Panc1 (cell line): ENCODE measurements around the gene MED12. TPM values are rescaled to one million over a fixed set of nuclear protein-coding genes. Genes with fewer than 3 reads are reported as not detected.
A peak's percentile ranks its signal among the peaks of the same experiment; 100 is the strongest.

Experiments
- ATAC-seq: fragments of 200-7000 bp; cut with Tn5 transposase; 2 replicates; pipeline ENCODE4 v1.9.1; 2020; ENCODE audit warnings: mild to moderate bottlenecking, moderate library complexity
- BruUV-seq: library from RNA; stranded (reverse); fragments of 400-500 nt; replicated peaks from 2 replicates; lab custom pipeline; 2021; lab: Mats Ljungman, UMichigan
- CTCF ChIA-PET: fragments of 300-600 bp; sonication (Branson Sonifier 250); formaldehyde crosslinking; loops from one replicate; lab custom pipeline; 2022; ENCODE audit warnings: antibody characterized with exemption; lab: Charles Lee
- POLR2A ChIA-PET: fragments of 300-600 bp; sonication (Branson Sonifier 250); formaldehyde crosslinking; loops from one replicate; lab custom pipeline; 2022; ENCODE audit warnings: antibody characterized with exemption; lab: Charles Lee
- DNase-seq: peaks from one replicate; pipeline ENCODE4 v3.0.0-alpha.2; 2010; ENCODE audit warnings: low read depth, low spot score
- H3K27ac ChIP-seq: 2 replicates; pipeline ENCODE4 v1.5.1; 2011; ENCODE audit warnings: mild to moderate bottlenecking, low read length, inconsistent platforms
- H3K27me3 ChIP-seq: fragments of 200-500 bp; sonication (Bioruptor generic); 2 replicates; pipeline ENCODE4 v1.6.0; 2014; ENCODE audit warnings: low read length, inconsistent platforms; ENCODE audit not compliant: control insufficient read depth, insufficient read depth
- H3K36me3 ChIP-seq: fragments of 200-500 bp; sonication (Bioruptor generic); 2 replicates; pipeline ENCODE4 v1.5.1; 2014; ENCODE audit warnings: inconsistent platforms, mild to moderate bottlenecking, low read length, moderate library complexity; ENCODE audit not compliant: control insufficient read depth, insufficient read depth
- H3K4me1 ChIP-seq: 2 replicates; pipeline ENCODE4 v1.5.1; 2011; ENCODE audit warnings: inconsistent platforms, mild to moderate bottlenecking, low read length, moderate library complexity; ENCODE audit not compliant: control insufficient read depth, insufficient read depth
- H3K4me3 ChIP-seq, 2 experiments: 2 replicates each; pipeline ENCODE4 v1.5.1; 2011 to 2012; ENCODE audit warnings: low read depth in 2 of 2, low read length in 2 of 2, mild to moderate bottlenecking in 2 of 2, inconsistent platforms in 1 of 2, moderate library complexity in 1 of 2
- H3K9me3 ChIP-seq: fragments of 200-500 bp; sonication (Bioruptor generic); 2 replicates; pipeline ENCODE4 v1.5.1; 2014; ENCODE audit warnings: low read depth, mild to moderate bottlenecking, inconsistent platforms, low read length, moderate library complexity; ENCODE audit not compliant: control insufficient read depth, insufficient read depth
- CTCF ChIP-seq: fragments of 450-650 bp; IDR thresholded peaks from 2 replicates; pipeline ENCODE4 v1.5.1; 2017; ENCODE audit warnings: mild to moderate bottlenecking
- POLR2AphosphoS5 ChIP-seq: IDR thresholded peaks from 2 replicates; pipeline ENCODE4 v1.6.1; 2012; ENCODE audit warnings: mild to moderate bottlenecking, low read depth, low read length, moderate library complexity
- REST ChIP-seq, 2 experiments: IDR thresholded peaks; 2 replicates each; pipeline ENCODE4 v1.6.1; 2011 to 2012; ENCODE audit warnings: low read depth in 2 of 2, control low read depth in 1 of 2, low read length in 1 of 2, mild to moderate bottlenecking in 1 of 2, moderate library complexity in 1 of 2; ENCODE audit not compliant: insufficient read depth in 1 of 2
- SIN3A ChIP-seq: IDR thresholded peaks from 2 replicates; pipeline ENCODE4 v1.6.1; 2012; ENCODE audit warnings: low read depth, mild to moderate bottlenecking, low read length, moderate library complexity, borderline replicate concordance; ENCODE audit not compliant: insufficient read depth
- TCF7L2 ChIP-seq: IDR thresholded peaks from 2 replicates; pipeline ENCODE4 v1.6.1; 2011; ENCODE audit warnings: mild to moderate bottlenecking, low read depth, low read length, inconsistent platforms
- in situ Hi-C: cut with HindIII; loops from 2 replicates; pipeline ENCODE4 v1.10.0; 2016; ENCODE audit warnings: low sequenced_read_pairs, low pct_unique_long_range_greater_than_20kb
- intact Hi-C: fragments of 100-400 bp; cut with micrococcal nuclease; formaldehyde crosslinking; loops from one replicate; pipeline ENCODE4 v1.10.0; 2022; ENCODE audit not compliant: unreplicated experiment
- total RNA-seq: library from RNA; stranded (reverse); gene quantifications from one replicate; pipeline ENCODE4 v1.2.1, GENCODE V29; 2021; ENCODE audit not compliant: unreplicated experiment

Gene MED12
- total RNA-seq, 1 experiment from 2014 or later: 42.0 TPM

- H3K9me3 ChIP-seq: no peaks in the 10 kb centered on the region
- DNase-seq: peak; percentile 47
- ATAC-seq: peak; percentile 97
- H3K27ac ChIP-seq: peak within 1 kb of the TSS; percentile 73
- peaks cover 4% of the 10 kb centered on the region for H3K27me3 ChIP-seq
- ChIA-PET CTCF (no interaction called here), POLR2A (no interaction called here)
- intact Hi-C loops (loop anchor here (5.0 kb wide), 1 partner anchor 82 kb away; no protein-coding TSS in a partner anchor), in situ Hi-C loops (no loop called here)
- peak within 1 kb of the TSS; percentile 57 to 74 for H3K4me3 ChIP-seq
- no peak for TF ChIP-seq SIN3A
- 0 out of 2 replicates have a peak, but pooled peaks have one; percentile 26 for TF ChIP-seq POLR2AphosphoS5
- H3K4me1 ChIP-seq: no peaks in the 10 kb centered on the region; the same call in 1 of the 2 replicates
- no TSS peak for BruUV-seq
- H3K36me3 ChIP-seq: no peaks in the 10 kb centered on the region
Measured at GRCh38 chrX:71095555-71095980, 22.8 kb upstream of the MED12 start, which contains the start of gene FOXO4. FOXO4 (plus strand) TSS chrX:71095851; CDS start chrX:71096529, 678 bp downstream.

GRCh38 chrX:71095981-71096759 is 22.2 kb upstream of the MED12 start:
- ATAC-seq (peak; percentile 66), DNase-seq (no peak)
- BruUV-seq: no TSS peak
- Histone ChIP-seq H3K4me3 (peak overlapping the region; percentile 57 to 74), H3K4me1 (no peaks in the 10 kb centered on the region; the same call in 1 of the 2 replicates), H3K9me3 (no peaks in the 10 kb centered on the region), H3K36me3 (no peaks in the 10 kb centered on the region), H3K27ac (no peak overlapping the region), H3K27me3 (peaks cover 4% of the 10 kb centered on the region)
- ChIA-PET POLR2A (no interaction called here), CTCF (no interaction called here)
- intact Hi-C loops: loop anchor here (5.0 kb wide), 1 partner anchor 81 kb away; no protein-coding TSS in a partner anchor
- in situ Hi-C loops: no loop called here
- TF ChIP-seq TCF7L2: no peak

GRCh38 chrX:71096760-71097032 is 21.7 kb upstream of the MED12 start:
- DNase-seq: no peak
- POLR2A ChIA-PET: no interaction called here
- Histone ChIP-seq H3K4me3 (peak overlapping the region; percentile 57 to 74), H3K4me1 (no peaks in the 10 kb centered on the region; the same call in 1 of the 2 replicates), H3K27me3 (peaks cover 4% of the 10 kb centered on the region), H3K9me3 (no peaks in the 10 kb centered on the region), H3K27ac (no peak overlapping the region), H3K36me3 (no peaks in the 10 kb centered on the region)
- intact Hi-C loops (loop anchor here (5.0 kb wide), 1 partner anchor 81 kb away; no protein-coding TSS in a partner anchor), in situ Hi-C loops (no loop called here)
- no peak for ATAC-seq
- CTCF ChIA-PET: no interaction called here
- no peak for TF ChIP-seq CTCF
- no peak for TF ChIP-seq REST (IDR thresholded peaks at IDR 0.05; ENCODE audit: insufficient read depth in 1 of 2, low read depth in 2 of 2, low read length in 1 of 2)
- TF ChIP-seq TCF7L2: no peak
- TF ChIP-seq POLR2AphosphoS5: no peak
- no peak for TF ChIP-seq SIN3A
- BruUV-seq: no TSS peak
